Neuronal stem cell (in vitro differentiated cells): Measurements from ENCODE around the gene FLYWCH1.

ENCODE experiments used
- DNase-seq: peaks from one replicate; pipeline ENCODE4 v3.0.0-alpha.2; 2013; ENCODE audit warnings: low spot score
- H2AFZ ChIP-seq: one replicate; pipeline ENCODE4 v1.6.1; 2013; ENCODE audit warnings: mild to moderate bottlenecking, low read length, inconsistent platforms
- H2AK5ac ChIP-seq: 2 replicates; pipeline ENCODE4 v1.6.1; 2013; ENCODE audit warnings: low read depth, mild to moderate bottlenecking, inconsistent platforms, low read length, moderate library complexity, mixed read lengths
- H2BK120ac ChIP-seq: 2 replicates; pipeline ENCODE4 v1.6.1; 2013; ENCODE audit warnings: low read depth, mild to moderate bottlenecking, inconsistent platforms, low read length, moderate library complexity, mixed read lengths
- H2BK12ac ChIP-seq: one replicate; pipeline ENCODE4 v1.6.1; 2013; ENCODE audit warnings: low read length, inconsistent platforms
- H2BK15ac ChIP-seq: 2 replicates; pipeline ENCODE4 v1.6.1; 2013; ENCODE audit warnings: mild to moderate bottlenecking, low read length, inconsistent platforms, mixed read lengths
- H2BK5ac ChIP-seq: one replicate; pipeline ENCODE4 v1.6.1; 2013; ENCODE audit warnings: inconsistent platforms, mild to moderate bottlenecking, low read length, moderate library complexity
- H3K14ac ChIP-seq: one replicate; pipeline ENCODE4 v1.6.1; 2013; ENCODE audit warnings: low read length, inconsistent platforms
- H3K18ac ChIP-seq: 2 replicates; pipeline ENCODE4 v1.6.1; 2013; ENCODE audit warnings: low read length, inconsistent platforms
- H3K23ac ChIP-seq: 2 replicates; pipeline ENCODE4 v1.6.1; 2013; ENCODE audit warnings: low read depth, mild to moderate bottlenecking, mixed read lengths, low read length, inconsistent platforms; ENCODE audit not compliant: poor library complexity
- H3K27ac ChIP-seq: replicated peaks from 3 replicates; pipeline ENCODE4 v1.5.1; 2013; ENCODE audit warnings: low read length, inconsistent platforms
- H3K27me3 ChIP-seq, 3 experiments: 2 replicates each; pipeline ENCODE4 v1.6.1; 2013; ENCODE audit warnings: low read length in 3 of 3, mild to moderate bottlenecking in 2 of 3, inconsistent platforms in 1 of 3, low read depth in 1 of 3, mixed read lengths in 1 of 3, moderate library complexity in 1 of 3; ENCODE audit not compliant: control insufficient read depth in 3 of 3, insufficient read depth in 3 of 3
- H3K36me3 ChIP-seq, 2 donors: replicated peaks in 1 of 2; 2 replicates each; pipeline ENCODE4 v1.6.1; 2013; ENCODE audit warnings: low read length in 2 of 2; ENCODE audit not compliant: control insufficient read depth in 2 of 2, insufficient read depth in 2 of 2
- H3K4ac ChIP-seq: 2 replicates; pipeline ENCODE4 v1.6.1; 2013; ENCODE audit warnings: inconsistent platforms, mild to moderate bottlenecking, low read length, moderate library complexity
- H3K4me1 ChIP-seq, 2 donors: 1 replicate in 1 of 2; 2 replicates in 1 of 2; pipeline ENCODE4 v1.6.1; 2013; ENCODE audit warnings: low read length in 2 of 2, low read depth in 1 of 2; ENCODE audit not compliant: control insufficient read depth in 2 of 2, insufficient read depth in 1 of 2
- H3K4me2 ChIP-seq: one replicate; pipeline ENCODE4 v1.6.1; 2013; ENCODE audit warnings: mild to moderate bottlenecking, low read length, inconsistent platforms; ENCODE audit not compliant: insufficient read depth, poor library complexity, severe bottlenecking
- H3K4me3 ChIP-seq, 2 donors: 2 replicates each; pipeline ENCODE4 v1.5.1; 2013; ENCODE audit warnings: low read length in 2 of 2, mild to moderate bottlenecking in 2 of 2, inconsistent platforms in 1 of 2, moderate library complexity in 1 of 2
- H3K79me1 ChIP-seq: one replicate; pipeline ENCODE4 v1.6.1; 2013; ENCODE audit warnings: low read depth, mild to moderate bottlenecking, inconsistent platforms, low read length, moderate library complexity
- H3K9ac ChIP-seq: one replicate; pipeline ENCODE4 v1.6.1; 2013; ENCODE audit warnings: mild to moderate bottlenecking, low read depth, low read length, inconsistent platforms; ENCODE audit not compliant: poor library complexity
- H3K9me3 ChIP-seq, 2 donors: replicated peaks in 1 of 2; 2 replicates each; pipeline versions ENCODE3 to v1.6.1; 2013; ENCODE audit warnings: low read length in 2 of 2, mild to moderate bottlenecking in 2 of 2, inconsistent platforms in 1 of 2, low read depth in 1 of 2, mixed read lengths in 1 of 2, moderate library complexity in 1 of 2; ENCODE audit not compliant: control insufficient read depth in 2 of 2, insufficient read depth in 1 of 2
- H4K8ac ChIP-seq: one replicate; pipeline ENCODE4 v1.6.1; 2013; ENCODE audit warnings: low read depth, mild to moderate bottlenecking, inconsistent platforms, low read length, moderate library complexity
- H4K91ac ChIP-seq: one replicate; pipeline ENCODE4 v1.6.1; 2013; ENCODE audit warnings: low read length, low read depth, mild to moderate bottlenecking, inconsistent platforms; ENCODE audit not compliant: poor library complexity
- WGBS, 2 donors: extraction: QIAGEN DNeasy Blood & Tissue Kit; methylation state at CpG; one replicate each; pipeline ENCODE4 v1.1.7; 2013; ENCODE audit warnings: missing lambda C conversion rate in 2 of 2, mixed read lengths in 1 of 2; ENCODE audit not compliant: insufficient read length in 2 of 2, insufficient replicate concordance in 1 of 2; ENCODE audit errors: extremely low coverage in 2 of 2; 5-methylcytosine and 5-hydroxymethylcytosine counted together

Gene FLYWCH1

DNA sequence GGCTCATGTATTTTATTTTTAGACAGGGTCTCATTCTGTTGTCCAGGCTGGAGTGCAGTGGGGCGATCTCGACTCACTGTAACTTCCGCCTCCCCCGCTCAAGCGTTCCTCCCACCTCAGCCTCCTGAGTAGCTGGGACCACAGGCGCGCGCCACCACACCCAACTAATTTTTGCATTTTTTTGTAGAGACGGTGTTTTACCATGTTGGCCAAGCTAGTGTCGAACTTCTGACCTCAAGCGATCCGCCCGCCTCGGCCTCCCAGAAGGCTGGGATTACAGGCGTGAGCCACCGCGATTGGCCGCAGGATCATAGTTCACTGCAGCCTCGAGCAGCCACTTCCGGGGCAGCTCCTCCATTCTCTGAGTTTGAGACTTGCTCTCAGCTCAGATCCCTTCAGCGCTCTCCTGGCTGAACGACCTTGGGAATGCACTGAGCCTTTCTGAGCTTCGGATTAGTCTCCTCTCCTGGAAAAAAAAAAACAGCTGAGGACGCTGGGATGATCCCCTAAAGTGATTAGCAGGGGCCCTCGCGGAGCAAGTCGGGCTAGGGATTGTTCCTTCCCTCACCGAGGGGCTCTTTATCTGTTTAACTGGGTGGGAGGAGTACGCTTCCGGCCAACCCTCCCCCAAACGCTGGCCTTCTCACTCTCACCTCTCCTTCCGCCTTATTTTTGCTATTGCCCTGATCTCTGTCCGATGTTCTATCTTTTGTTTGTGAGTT is 69.6 kb downstream of the FLYWCH1 start:
- no peak for DNase-seq
- Histone ChIP-seq H3K4me1 (peaks cover 14 to 20% of the 10 kb centered on the region in 2 donors), H3K9ac (no peak overlapping the region), H2BK120ac (peak overlapping the region; percentile 44), H3K79me1 (peaks cover 9% of the 10 kb centered on the region), H3K18ac (no peak overlapping the region), H3K27ac (peak overlapping the region; percentile 81), H4K91ac (no peak overlapping the region), H3K4ac (no peak overlapping the region), H3K9me3 (no peaks in the 10 kb centered on the region), H2AFZ (peak overlapping the region; percentile 78), H2AK5ac (peak overlapping the region; percentile 96), H3K4me2 (peak overlapping the region; percentile 49), H3K27me3 (peaks cover 0 to 20% (median 0%) of the 10 kb centered on the region in 3 experiments), H2BK5ac (peak overlapping the region; percentile 90), H3K4me3 (peak overlapping the region in 1 of 2 donors; percentile 87), H4K8ac (no peak overlapping the region), H3K36me3 (peaks cover 0 to 24% of the 10 kb centered on the region in 2 donors), H2BK15ac (peak overlapping the region; percentile 81), H3K14ac (no peak overlapping the region), H2BK12ac (peak overlapping the region; percentile 41), H3K23ac (peak overlapping the region; percentile 43)
- no CpG with 5 or more reads among the region's 33 CpGs for WGBS, 2 donors

DNA sequence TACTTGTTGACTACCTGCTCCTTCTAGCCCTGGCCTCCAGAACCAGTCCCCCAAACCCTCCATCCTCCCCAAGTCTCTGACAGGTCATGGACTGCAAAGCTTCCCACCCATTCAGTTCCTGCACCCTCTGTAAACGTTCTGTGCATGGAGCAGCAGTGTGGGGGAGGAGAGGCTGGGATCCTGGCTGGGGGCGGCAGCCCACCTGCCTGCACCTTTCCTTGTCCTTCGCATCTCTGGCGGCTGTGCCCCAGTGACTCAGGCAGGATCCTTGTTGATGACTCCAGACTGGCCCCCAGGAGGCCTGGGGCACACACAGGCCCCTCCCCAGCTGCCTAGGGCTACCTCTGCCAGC is 70.1 kb downstream of the FLYWCH1 start:
- Histone ChIP-seq H3K4me2 (peak overlapping the region; percentile 49), H3K9me3 (no peaks in the 10 kb centered on the region), H3K4me3 (peak overlapping the region in 1 of 2 donors; percentile 87), H3K36me3 (peaks cover 0 to 19% of the 10 kb centered on the region in 2 donors), H3K23ac (peak overlapping the region; percentile 37), H4K8ac (no peak overlapping the region), H3K4me1 (peaks cover 14 to 20% of the 10 kb centered on the region in 2 donors), H3K27me3 (peaks cover 0 to 26% (median 0%) of the 10 kb centered on the region in 3 experiments), H3K18ac (peak overlapping the region; percentile 94), H4K91ac (no peak overlapping the region), H2AK5ac (peak overlapping the region; percentile 83), H3K79me1 (peaks cover 9% of the 10 kb centered on the region), H2AFZ (peak overlapping the region; percentile 78), H3K9ac (no peak overlapping the region), H3K14ac (no peak overlapping the region), H2BK12ac (peak overlapping the region; percentile 47), H2BK15ac (peak overlapping the region; percentile 35), H2BK120ac (peak overlapping the region; percentile 44), H3K4ac (no peak overlapping the region), H2BK5ac (peak overlapping the region; percentile 71), H3K27ac (peak overlapping the region; percentile 81)
- no CpG with 5 or more reads among the region's 4 CpGs for WGBS, 2 donors
- DNase-seq: no peak

DNA sequence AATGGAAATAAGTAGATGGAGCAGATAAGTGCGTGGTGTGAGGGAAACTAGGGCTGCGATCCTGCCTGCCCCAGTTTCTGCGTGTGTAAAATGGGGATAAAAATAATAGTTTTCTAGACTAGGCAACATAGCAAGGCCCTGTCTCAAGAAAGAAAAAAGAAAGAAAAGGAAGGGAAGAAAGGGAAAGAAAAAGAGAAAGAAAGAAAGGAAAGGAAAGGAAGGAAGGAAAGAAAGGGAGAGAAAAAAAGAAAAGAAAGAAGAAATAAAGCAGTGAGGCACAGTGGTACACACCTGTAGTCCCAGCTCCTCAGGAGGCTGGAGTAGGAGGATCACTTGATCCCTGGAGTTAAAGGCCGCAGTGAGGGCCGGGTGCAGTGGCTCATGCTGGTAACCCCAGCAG is 70.7 kb downstream of the FLYWCH1 start:
- Histone ChIP-seq H2BK5ac (no peak overlapping the region), H3K79me1 (peaks cover 9% of the 10 kb centered on the region), H2BK12ac (no peak overlapping the region), H2AFZ (no peak overlapping the region), H2AK5ac (no peak overlapping the region), H2BK120ac (no peak overlapping the region), H3K4me3 (no peak overlapping the region), H3K27me3 (peaks cover 0 to 31% (median 0%) of the 10 kb centered on the region in 3 experiments), H3K9ac (no peak overlapping the region), H3K9me3 (no peaks in the 10 kb centered on the region), H3K4me1 (peaks cover 14 to 20% of the 10 kb centered on the region in 2 donors), H4K8ac (no peak overlapping the region), H3K36me3 (peaks cover 0 to 14% of the 10 kb centered on the region in 2 donors), H3K18ac (no peak overlapping the region), H3K4ac (no peak overlapping the region), H3K14ac (no peak overlapping the region), H3K4me2 (no peak overlapping the region), H2BK15ac (no peak overlapping the region), H3K27ac (no peak overlapping the region), H3K23ac (no peak overlapping the region), H4K91ac (no peak overlapping the region)
- no peak for DNase-seq
- 100% methylated on average over 1 of the region's 5 CpGs; no CpG with 5 or more reads in 1 of the 2 donors for WGBS, 2 donors

DNA sequence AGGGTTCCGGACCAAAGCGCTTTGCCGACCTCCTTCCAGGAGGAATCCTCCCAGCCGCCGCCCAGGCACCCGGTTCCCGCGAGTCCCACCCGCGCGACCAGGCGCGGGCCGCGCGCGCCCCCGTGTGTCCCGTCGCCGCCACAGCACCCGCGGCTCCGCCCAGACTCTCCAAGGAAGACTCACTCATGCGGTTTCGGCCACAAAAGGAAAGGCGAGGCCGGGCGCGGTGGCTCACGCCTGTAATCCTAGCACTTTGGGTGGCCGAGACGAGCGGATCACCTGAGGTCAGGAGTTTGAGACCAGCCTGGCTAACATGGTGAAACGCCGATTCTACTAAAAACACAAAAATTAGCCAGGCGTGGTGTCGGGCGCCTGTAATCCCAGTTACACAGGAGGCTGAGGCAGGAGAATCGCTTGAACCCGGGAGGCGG is 72.0 kb downstream of the FLYWCH1 start:
- Histone ChIP-seq H2BK5ac (no peak overlapping the region), H3K4me3 (no peak overlapping the region), H2BK120ac (no peak overlapping the region), H3K27ac (no peak overlapping the region), H2BK12ac (no peak overlapping the region), H3K4me1 (peaks cover 14 to 22% of the 10 kb centered on the region in 2 donors), H3K4ac (no peak overlapping the region), H2AFZ (peak overlapping the region; percentile 81), H3K14ac (no peak overlapping the region), H3K27me3 (peaks cover 0 to 44% (median 0%) of the 10 kb centered on the region in 3 experiments), H3K9me3 (no peaks in the 10 kb centered on the region), H2BK15ac (no peak overlapping the region), H3K18ac (no peak overlapping the region), H4K91ac (no peak overlapping the region), H4K8ac (no peak overlapping the region), H3K23ac (no peak overlapping the region), H2AK5ac (no peak overlapping the region), H3K4me2 (peak overlapping the region; percentile 25), H3K36me3 (peaks cover 0 to 4% of the 10 kb centered on the region in 2 donors), H3K9ac (peak overlapping the region; percentile 44), H3K79me1 (peaks cover 6% of the 10 kb centered on the region)
- WGBS, 2 donors: no CpG with 5 or more reads among the region's 42 CpGs
- peak; percentile 79 for DNase-seq
